ENCODE data around the gene AFP. TPM values are rescaled to one million over a fixed set of nuclear protein-coding genes. Genes with fewer than 3 reads are reported as not detected.

The AFP gene
- total RNA-seq, 1 donor from 2014 or later, result not detected

DNA sequence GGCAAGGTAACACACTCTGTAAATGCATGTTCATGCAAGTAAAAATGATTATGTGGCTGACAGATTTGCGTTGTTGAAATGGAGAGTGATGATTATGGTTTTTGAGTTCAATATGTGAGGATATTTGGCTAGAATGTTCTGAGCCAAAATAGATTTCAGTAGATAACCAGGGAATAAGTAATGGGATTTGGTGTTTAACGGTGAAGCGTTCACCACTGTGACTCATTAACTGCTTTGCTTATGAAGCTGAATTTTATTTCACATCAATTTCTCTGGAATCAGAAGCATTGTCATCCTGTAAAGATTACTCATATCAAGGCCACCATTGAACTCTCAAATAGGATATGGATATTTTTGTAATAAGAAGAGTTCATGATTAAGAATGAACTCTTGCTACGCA lies 11.7 kb downstream of the AFP start:
- Histone ChIP-seq H3K9me3 (no peaks in the 10 kb centered on the region), H3K27ac (no peak overlapping the region), H3K36me3 (no peaks in the 10 kb centered on the region), H3K4me3 (no peak overlapping the region), H3K27me3 (no peaks in the 10 kb centered on the region), H3K4me1 (no peaks in the 10 kb centered on the region)
- TF ChIP-seq POLR2AphosphoS5 (IDR thresholded peaks at IDR 0.05; ENCODE audit: insufficient read depth in 1 of 2, low read depth in 1 of 2) (no peak), POLR2A (IDR thresholded peaks at IDR 0.05) (no peak)
- TF ChIP-seq, protein P1, sequence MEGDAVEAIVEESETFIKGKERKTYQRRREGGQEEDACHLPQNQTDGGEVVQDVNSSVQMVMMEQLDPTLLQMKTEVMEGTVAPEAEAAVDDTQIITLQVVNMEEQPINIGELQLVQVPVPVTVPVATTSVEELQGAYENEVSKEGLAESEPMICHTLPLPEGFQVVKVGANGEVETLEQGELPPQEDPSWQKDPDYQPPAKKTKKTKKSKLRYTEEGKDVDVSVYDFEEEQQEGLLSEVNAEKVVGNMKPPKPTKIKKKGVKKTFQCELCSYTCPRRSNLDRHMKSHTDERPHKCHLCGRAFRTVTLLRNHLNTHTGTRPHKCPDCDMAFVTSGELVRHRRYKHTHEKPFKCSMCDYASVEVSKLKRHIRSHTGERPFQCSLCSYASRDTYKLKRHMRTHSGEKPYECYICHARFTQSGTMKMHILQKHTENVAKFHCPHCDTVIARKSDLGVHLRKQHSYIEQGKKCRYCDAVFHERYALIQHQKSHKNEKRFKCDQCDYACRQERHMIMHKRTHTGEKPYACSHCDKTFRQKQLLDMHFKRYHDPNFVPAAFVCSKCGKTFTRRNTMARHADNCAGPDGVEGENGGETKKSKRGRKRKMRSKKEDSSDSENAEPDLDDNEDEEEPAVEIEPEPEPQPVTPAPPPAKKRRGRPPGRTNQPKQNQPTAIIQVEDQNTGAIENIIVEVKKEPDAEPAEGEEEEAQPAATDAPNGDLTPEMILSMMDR (IDR thresholded peaks at IDR 0.05), result no peak
- intact Hi-C loops (cut with DNase I), result no loop called here
- no peak for DNase-seq (ENCODE audit: extremely low spot score in 2 of 2)

DNA sequence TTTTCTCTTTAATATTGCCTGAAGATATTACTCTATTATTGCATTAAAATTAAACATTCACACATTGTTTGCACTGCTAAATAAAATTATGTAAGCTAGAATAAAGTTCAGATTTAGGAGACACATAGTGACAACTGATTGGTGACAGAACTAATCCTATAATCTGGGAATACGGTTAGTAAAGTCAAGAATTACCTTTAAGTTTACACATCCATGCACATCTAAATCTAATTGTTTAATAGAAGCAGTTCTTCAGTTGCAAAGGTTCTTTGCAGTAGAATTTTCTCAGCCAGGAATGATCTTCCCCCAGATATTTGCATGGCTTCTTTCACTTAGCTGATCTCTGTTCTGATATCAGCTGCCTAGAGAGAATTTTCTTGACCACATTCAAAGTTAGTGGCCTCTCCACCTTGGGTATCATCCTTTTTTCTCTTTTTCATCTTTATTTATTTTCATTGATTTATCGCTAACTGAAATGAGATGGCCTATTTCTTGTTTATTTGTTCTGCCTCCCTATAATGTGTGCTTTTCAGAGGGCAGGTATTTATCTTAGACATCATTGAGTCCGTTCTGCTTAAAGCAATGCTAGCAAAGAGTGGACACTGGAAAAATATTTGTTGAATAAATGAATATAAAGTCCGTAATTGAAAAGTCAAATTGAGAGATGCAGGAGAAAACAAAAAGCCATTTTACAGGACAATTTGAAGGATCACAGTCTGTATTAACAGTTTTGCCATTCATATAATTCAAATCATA lies 12.6 kb downstream of the AFP start:
- intact Hi-C loops (cut with DNase I), result no loop called here
- TF ChIP-seq POLR2AphosphoS5 (IDR thresholded peaks at IDR 0.05; ENCODE audit: insufficient read depth in 1 of 2, low read depth in 1 of 2), result no peak
- no peak for TF ChIP-seq POLR2A (IDR thresholded peaks at IDR 0.05)
- TF ChIP-seq, protein P1 (IDR thresholded peaks at IDR 0.05), result no peak
- H3K27ac ChIP-seq, result no peak overlapping the region
- no peaks in the 10 kb centered on the region for H3K36me3 ChIP-seq
- no peaks in the 10 kb centered on the region for H3K4me1 ChIP-seq
- no peak overlapping the region for H3K4me3 ChIP-seq
- DNase-seq (ENCODE audit: extremely low spot score in 2 of 2), result no peak
- no peaks in the 10 kb centered on the region for H3K27me3 ChIP-seq
- no peaks in the 10 kb centered on the region for H3K9me3 ChIP-seq

DNA sequence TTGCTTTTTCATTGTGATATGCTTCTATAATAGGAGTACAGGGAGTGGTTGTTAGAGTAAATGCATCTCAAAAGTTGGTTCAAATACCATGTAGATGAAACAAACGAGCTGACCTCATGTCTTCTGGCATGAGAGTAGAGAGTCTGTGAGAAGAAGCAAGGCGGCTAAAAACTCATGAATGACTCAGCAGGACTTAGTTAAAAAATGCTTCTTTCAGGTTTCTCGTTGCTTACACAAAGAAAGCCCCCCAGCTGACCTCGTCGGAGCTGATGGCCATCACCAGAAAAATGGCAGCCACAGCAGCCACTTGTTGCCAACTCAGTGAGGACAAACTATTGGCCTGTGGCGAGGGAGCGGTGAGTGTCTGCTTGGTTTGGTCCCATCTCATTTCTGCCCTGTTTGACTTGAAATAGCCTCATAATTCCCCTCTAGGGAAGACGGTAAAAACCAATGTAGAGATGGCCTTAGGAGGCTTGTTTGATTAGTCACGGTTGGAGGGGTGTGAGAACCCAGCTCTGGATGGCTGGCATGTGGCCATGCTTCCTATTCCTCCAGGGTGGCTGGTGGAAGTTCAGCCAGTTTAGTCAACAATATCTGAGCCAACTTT lies 14.5 kb downstream of the AFP start:
- Histone ChIP-seq H3K9me3 (no peaks in the 10 kb centered on the region), H3K4me3 (no peak overlapping the region), H3K4me1 (no peaks in the 10 kb centered on the region), H3K27ac (no peak overlapping the region), H3K36me3 (no peaks in the 10 kb centered on the region), H3K27me3 (no peaks in the 10 kb centered on the region)
- DNase-seq (ENCODE audit: extremely low spot score in 2 of 2), result no peak
- intact Hi-C loops (cut with DNase I), result no loop called here
- TF ChIP-seq POLR2A (IDR thresholded peaks at IDR 0.05), result no peak
- TF ChIP-seq, protein P1 (IDR thresholded peaks at IDR 0.05), result no peak
- TF ChIP-seq POLR2AphosphoS5 (IDR thresholded peaks at IDR 0.05; ENCODE audit: insufficient read depth in 1 of 2, low read depth in 1 of 2), result no peak

DNA sequence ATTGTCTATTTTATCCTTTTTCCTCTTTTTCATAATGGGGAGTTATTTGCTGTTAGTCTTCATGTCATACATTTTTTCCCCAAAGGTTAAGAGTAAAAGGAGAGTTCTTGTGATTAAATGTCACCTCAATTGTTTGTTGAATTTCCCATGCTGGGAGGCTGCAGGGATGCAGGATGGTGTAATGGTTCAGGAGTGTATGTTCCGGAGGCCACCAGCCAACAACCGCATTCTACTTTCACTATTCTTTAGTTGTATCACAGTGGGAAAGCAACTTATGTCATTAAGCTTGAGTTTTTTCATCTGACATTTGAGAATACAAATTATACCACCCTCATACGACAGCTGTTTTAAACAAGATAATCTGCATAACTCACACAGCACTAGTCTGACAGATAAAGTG lies 15.4 kb downstream of the AFP start:
- Histone ChIP-seq H3K36me3 (no peaks in the 10 kb centered on the region), H3K9me3 (no peaks in the 10 kb centered on the region), H3K27me3 (no peaks in the 10 kb centered on the region), H3K4me3 (no peak overlapping the region), H3K27ac (no peak overlapping the region), H3K4me1 (no peaks in the 10 kb centered on the region)
- no peak for DNase-seq (ENCODE audit: extremely low spot score in 2 of 2)
- TF ChIP-seq POLR2A (IDR thresholded peaks at IDR 0.05) (no peak), POLR2AphosphoS5 (IDR thresholded peaks at IDR 0.05; ENCODE audit: insufficient read depth in 1 of 2, low read depth in 1 of 2) (no peak)
- TF ChIP-seq, protein P1 (IDR thresholded peaks at IDR 0.05), result no peak
- intact Hi-C loops (cut with DNase I), result no loop called here
